GM20431 (cell line): ENCODE measurements around the gene OR56B4.
"Not testable (repeated sequence)": the region's sequence is repeated elsewhere in the genome, so short reads cannot be mapped to it uniquely, and the experiment has no call there.

ENCODE experiments used
- in situ Hi-C: fragments of 300-500 bp; cut with MseI, MboI; formaldehyde crosslinking; loops from one replicate; pipeline ENCODE4 v1.15.0; 2020; ENCODE audit warnings: low sequenced_read_pairs; ENCODE audit not compliant: unreplicated experiment

OR56B4 gene, protein sequence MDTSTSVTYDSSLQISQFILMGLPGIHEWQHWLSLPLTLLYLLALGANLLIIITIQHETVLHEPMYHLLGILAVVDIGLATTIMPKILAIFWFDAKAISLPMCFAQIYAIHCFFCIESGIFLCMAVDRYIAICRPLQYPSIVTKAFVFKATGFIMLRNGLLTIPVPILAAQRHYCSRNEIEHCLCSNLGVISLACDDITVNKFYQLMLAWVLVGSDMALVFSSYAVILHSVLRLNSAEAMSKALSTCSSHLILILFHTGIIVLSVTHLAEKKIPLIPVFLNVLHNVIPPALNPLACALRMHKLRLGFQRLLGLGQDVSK

GRCh38 chr11:6107384-6107783, at the start of gene OR56B4:
TSS of gene OR56B4 (plus strand) at chr11:6107684. CDS start at chr11:6107779, 95 bp downstream.
- in situ Hi-C loops, result not testable (repeated sequence)

GRCh38 chr11:6061475-6061874, 46.0 kb upstream of the OR56B4 start:
- in situ Hi-C loops, result no loop called here

- in situ Hi-C loops, result no loop called here
These were observed 44.7 kb upstream of the OR56B4 start for GRCh38 chr11:6062691-6063358.

DNA sequence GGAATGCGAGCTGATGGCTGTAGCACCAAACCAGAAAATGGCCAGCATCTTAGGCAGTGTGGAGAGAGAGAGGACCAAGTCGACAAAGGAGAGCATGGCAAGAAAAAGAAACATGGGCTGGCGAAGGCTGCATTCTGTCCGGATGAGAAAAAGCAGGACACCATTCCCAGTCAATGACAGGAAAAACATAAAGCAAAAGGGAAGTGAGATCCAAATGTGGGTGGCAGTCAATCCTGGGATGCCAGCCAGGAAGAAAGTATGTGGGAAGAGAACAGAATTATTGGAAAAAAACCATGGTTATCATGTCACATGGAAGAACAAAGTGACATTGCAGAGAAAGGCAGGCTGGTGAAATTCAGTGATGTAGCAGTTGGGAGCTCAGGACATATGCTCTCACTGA, 40.0 kb upstream of the OR56B4 start:
- in situ Hi-C loops, result no loop called here

- in situ Hi-C loops, result not testable (repeated sequence)
These were observed 31.0 kb upstream of the OR56B4 start for GRCh38 chr11:6076443-6076842.

DNA sequence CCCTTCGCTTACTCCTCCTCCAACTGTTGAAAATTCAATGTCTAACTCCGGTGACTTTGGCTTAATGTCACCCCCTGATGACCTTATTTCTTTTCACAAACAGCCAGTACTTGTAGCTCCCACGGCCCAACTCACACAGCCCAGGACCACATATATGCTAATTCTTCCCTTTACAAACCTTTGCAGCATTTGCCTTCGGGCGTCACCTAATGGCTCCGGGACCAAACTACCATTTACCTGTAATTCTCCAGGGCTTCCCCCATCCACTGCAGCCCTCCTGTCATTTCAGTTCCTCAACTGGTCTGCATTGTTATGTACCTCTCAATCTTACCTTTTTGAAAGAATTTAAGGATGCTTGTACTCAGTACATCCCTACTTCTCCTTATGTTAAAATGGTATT, 29.8 kb upstream of the OR56B4 start:
- in situ Hi-C loops, result no loop called here

- in situ Hi-C loops, result no loop called here
These were observed 28.0 kb upstream of the OR56B4 start for GRCh38 chr11:6079463-6079862.

- in situ Hi-C loops, result no loop called here
These were observed 24.4 kb upstream of the OR56B4 start for GRCh38 chr11:6083129-6083528.

GRCh38 chr11:6084587-6084986, 22.9 kb upstream of the OR56B4 start:
- in situ Hi-C loops, result no loop called here

DNA sequence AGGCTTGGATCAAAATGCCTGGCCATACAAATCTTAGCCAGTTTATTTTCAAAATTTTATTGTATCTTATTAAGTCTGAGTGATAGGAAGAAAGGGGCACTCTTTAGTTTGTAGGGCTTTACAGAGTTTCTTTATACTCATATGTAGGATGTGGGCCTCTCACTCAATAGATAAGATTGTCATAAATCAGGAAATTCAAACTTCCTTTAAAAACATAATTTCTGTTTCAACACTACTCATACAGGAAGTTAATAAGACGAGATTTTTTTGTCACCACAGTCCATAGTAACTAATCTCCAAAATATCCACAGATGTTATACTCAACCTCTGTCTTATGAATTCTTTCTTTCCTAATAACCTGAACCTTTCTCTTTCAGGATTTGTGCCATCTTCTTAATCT, 13.3 kb upstream of the OR56B4 start:
- in situ Hi-C loops, result no loop called here

DNA sequence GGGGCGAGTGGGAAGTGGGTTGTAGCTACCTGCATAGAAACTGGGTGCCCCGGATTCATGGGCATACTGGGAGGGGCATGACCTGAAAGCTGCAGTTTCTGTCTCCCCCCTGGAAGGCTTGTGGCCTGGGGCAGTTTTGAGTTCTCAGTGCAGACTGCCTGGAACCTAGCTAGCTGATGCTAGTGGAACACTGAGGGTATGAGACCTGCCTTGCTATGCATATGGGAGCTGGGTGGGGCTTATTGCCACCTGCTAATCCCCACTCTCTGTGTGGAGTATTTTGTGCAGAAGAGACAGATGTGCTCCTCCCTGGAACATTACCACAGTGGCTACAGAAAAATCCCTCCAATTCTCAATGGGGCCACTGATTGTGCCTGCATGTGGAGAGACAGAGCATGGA, 11.7 kb upstream of the OR56B4 start:
- in situ Hi-C loops, result no loop called here

GRCh38 chr11:6096417-6096816, 11.1 kb upstream of the OR56B4 start:
- in situ Hi-C loops, result no loop called here

- in situ Hi-C loops, result no loop called here
These were observed 7.9 kb upstream of the OR56B4 start for GRCh38 chr11:6099577-6099976.

DNA sequence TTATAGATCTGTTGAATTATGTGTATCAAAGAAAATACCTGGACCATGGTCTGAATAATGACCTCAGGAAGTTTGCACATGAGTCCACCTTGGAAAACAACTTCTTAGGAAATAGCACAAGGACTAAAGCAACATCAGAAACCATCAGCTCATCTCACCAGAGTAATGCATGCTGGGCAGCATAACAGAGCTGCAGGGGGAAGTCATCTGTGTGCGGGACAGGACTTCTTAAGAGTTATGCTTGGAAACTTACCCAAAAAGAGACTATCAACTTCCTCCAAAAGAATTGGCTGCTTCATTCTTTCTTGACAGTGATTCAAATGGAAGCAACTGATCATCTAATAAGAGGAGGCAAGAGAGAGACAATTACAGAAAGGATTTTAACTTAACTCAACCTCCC, 2.5 kb downstream of the OR56B4 start:
- in situ Hi-C loops, result no loop called here

DNA sequence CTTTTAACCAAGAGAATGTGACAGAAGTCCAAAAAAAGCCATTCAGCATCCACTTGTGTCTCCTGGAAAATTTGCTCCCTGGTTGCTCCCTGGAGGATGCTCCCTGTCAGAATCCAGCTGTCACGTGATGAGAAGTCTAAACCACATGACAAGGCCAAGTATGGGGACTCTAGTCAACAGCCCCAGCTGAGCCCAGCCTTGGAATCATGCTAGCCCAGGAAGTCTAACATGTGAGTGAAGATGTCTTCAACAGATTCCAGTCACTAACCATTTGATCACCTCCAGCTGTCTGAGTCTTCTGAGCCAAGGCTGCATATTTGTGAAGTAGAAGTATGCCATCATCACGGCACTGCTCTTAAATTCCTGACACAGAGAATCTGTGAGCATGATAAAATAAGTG, 4.2 kb downstream of the OR56B4 start:
- in situ Hi-C loops, result no loop called here

DNA sequence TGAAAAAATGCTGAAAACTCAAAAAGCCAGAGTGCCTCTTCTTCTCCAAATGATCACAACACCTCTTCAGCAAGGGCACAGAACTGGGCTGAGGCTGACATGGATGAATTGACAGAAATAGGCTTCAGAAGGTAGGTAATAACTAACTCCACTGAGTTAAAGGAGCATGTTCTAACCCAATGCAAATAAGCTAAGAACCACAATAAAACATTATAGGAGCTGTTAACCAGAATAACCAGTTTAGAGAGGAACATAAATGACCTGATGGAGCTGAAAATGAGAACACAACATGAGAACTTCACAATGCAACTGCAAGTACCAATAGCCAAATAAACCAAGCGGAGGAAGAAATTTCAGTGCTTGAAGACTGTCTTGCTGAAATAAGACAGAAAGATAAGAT, 9.2 kb downstream of the OR56B4 start:
- in situ Hi-C loops, result no loop called here

GRCh38 chr11:6124245-6124644, 16.8 kb downstream of the OR56B4 start:
- in situ Hi-C loops, result no loop called here

- in situ Hi-C loops, result no loop called here
These were observed 20.4 kb downstream of the OR56B4 start for GRCh38 chr11:6127881-6128280.

- in situ Hi-C loops, result no loop called here
These were observed 21.5 kb downstream of the OR56B4 start for GRCh38 chr11:6129011-6129410.

DNA sequence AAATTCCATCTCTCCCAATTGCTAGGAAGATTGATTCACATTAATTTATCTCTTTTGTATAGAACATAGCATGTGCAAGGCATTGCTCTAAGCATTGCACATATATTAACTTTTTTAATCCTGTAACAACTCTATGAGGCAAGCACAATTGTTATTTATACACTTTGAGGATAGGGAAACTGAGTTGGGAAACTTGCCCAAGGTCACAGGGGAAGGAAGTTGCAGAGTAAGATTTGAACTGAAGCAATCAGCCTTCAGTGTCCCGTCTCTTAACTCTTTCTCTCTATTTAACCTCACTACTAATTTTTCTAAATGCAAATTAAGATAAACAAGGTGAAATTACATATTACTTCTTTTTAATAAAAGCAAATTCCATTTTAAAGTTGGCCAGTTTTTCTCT, 22.2 kb downstream of the OR56B4 start:
- in situ Hi-C loops, result no loop called here

DNA sequence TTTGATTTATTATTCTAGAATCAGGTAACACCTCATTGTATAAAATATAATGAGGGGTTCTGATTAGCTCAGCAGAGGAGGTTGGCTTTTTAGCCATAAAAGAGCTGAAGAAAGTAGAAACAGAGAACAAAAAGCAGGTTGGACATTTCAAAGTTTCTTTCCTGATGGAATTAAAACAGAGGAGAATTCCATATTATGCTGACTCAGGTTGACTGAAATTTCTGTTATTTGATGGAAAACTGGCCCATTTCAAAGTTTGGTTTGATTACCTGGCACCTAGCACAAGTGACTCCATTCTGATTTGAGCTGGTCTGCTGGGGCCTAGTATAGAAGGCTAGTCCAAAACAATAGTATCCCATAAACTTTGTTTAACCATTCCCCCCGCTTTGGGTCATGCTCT, 24.9 kb downstream of the OR56B4 start:
- in situ Hi-C loops, result no loop called here

- in situ Hi-C loops, result not testable (repeated sequence)
These were observed 28.5 kb downstream of the OR56B4 start for GRCh38 chr11:6135936-6136335.
